PC-9 (cell line): ENCODE measurements around the gene SORD.
"Not testable (repeated sequence)": the region's sequence is repeated elsewhere in the genome, so short reads cannot be mapped to it uniquely, and the experiment has no call there.

ENCODE experiments used
- EZH2 ChIP-seq: fragments of 200-600 bp; sonication (generic); IDR thresholded peaks from 2 replicates; pipeline ENCODE4 v1.8.0; 2017; ENCODE audit warnings: antibody characterized with exemption, low read depth
- TF ChIP-seq, protein P1 (sequence below): fragments of 200-600 bp; sonication (generic); conservative IDR thresholded peaks from 2 replicates; pipeline ENCODE4 v1.6.1; 2017; ENCODE audit warnings: mixed run types, antibody characterized with exemption, mild to moderate bottlenecking, moderate library complexity

DNA sequence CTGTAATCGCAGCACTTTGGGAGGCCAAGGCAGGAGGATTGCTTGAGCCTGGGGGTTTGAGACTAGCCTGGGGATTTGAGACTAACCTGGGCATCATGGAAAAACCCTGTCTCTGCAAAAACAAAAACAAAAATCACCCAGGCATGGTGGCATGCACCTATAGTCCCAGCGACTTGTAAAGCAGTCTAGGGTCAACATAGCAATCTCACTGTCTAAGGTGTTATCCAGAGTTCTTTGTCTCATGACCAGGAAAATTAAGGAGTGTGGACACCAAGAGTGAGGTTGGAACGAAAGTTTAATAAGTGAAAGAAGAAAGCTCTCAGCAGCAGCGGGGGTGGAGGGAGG is 25.4 kb downstream of the SORD start:
- TF ChIP-seq, protein P1, sequence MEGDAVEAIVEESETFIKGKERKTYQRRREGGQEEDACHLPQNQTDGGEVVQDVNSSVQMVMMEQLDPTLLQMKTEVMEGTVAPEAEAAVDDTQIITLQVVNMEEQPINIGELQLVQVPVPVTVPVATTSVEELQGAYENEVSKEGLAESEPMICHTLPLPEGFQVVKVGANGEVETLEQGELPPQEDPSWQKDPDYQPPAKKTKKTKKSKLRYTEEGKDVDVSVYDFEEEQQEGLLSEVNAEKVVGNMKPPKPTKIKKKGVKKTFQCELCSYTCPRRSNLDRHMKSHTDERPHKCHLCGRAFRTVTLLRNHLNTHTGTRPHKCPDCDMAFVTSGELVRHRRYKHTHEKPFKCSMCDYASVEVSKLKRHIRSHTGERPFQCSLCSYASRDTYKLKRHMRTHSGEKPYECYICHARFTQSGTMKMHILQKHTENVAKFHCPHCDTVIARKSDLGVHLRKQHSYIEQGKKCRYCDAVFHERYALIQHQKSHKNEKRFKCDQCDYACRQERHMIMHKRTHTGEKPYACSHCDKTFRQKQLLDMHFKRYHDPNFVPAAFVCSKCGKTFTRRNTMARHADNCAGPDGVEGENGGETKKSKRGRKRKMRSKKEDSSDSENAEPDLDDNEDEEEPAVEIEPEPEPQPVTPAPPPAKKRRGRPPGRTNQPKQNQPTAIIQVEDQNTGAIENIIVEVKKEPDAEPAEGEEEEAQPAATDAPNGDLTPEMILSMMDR: not testable (repeated sequence)
- not testable (repeated sequence) for TF ChIP-seq EZH2
